ENCODE results near the gene MED1. TPM values are rescaled to one million over a fixed set of nuclear protein-coding genes. Genes with fewer than 3 reads are reported as not detected.
"Not testable (repeated sequence)": the region's sequence is repeated elsewhere in the genome, so short reads cannot be mapped to it uniquely, and the experiment has no call there.

The MED1 gene
- polyA plus RNA-seq, 4 donors, result 4.5 to 27.5 (median 10.0) TPM

- WGBS, 3 donors, result 89 to 96% (median 95%) methylated on average over 4 of the region's 4 CpGs
- DNase-seq; H3K9me3 ChIP-seq (ENCODE audit: control insufficient read depth in 2 of 2, insufficient read depth in 1 of 2, low read depth in 1 of 2, low read length in 1 of 2); H3K27ac ChIP-seq (ENCODE audit: low read depth in 1 of 3, low read length in 2 of 3); H3K4me1 ChIP-seq (ENCODE audit: control insufficient read depth in 3 of 3, insufficient read depth in 2 of 3, low read depth in 1 of 3, low read length in 2 of 3); FAIRE-seq; H3K27me3 ChIP-seq (ENCODE audit: control insufficient read depth in 3 of 3, insufficient read depth in 3 of 3, low read length in 3 of 3); H3K4me3 ChIP-seq (ENCODE audit: low read depth in 1 of 3, low read length in 3 of 3): not testable (repeated sequence)
- peaks cover 0 to 13% (median 0%) of the 10 kb centered on the region in 3 donors for H3K36me3 ChIP-seq (ENCODE audit: control insufficient read depth in 3 of 3, insufficient read depth in 2 of 3, low read depth in 1 of 3, low read length in 3 of 3)
Measured at GRCh38 chr17:39367805-39368204, 83.3 kb downstream of the MED1 start.

GRCh38 chr17:39365872-39366271 is 85.2 kb downstream of the MED1 start:
- no peaks in the 10 kb centered on the region for H3K27me3 ChIP-seq (ENCODE audit: control insufficient read depth in 3 of 3, insufficient read depth in 3 of 3, low read length in 3 of 3)
- no peak overlapping the region for H3K4me3 ChIP-seq (ENCODE audit: low read depth in 1 of 3, low read length in 3 of 3)
- FAIRE-seq (no peak), DNase-seq (no peak)
- H3K27ac ChIP-seq (ENCODE audit: low read depth in 1 of 3, low read length in 2 of 3), result no peak overlapping the region
- H3K9me3 ChIP-seq (ENCODE audit: control insufficient read depth in 2 of 2, insufficient read depth in 1 of 2, low read depth in 1 of 2, low read length in 1 of 2), result no peaks in the 10 kb centered on the region
- WGBS, 3 donors, result 66 to 90% (median 81%) methylated on average over 5 of the region's 5 CpGs
- H3K36me3 ChIP-seq (ENCODE audit: control insufficient read depth in 3 of 3, insufficient read depth in 2 of 3, low read depth in 1 of 3, low read length in 3 of 3), result peaks cover 0 to 12% (median 0%) of the 10 kb centered on the region in 3 donors
- H3K4me1 ChIP-seq (ENCODE audit: control insufficient read depth in 3 of 3, insufficient read depth in 2 of 3, low read depth in 1 of 3, low read length in 2 of 3), result no peaks in the 10 kb centered on the region

GRCh38 chr17:39365242-39365641 is 85.8 kb downstream of the MED1 start:
- Histone ChIP-seq H3K36me3 (ENCODE audit: control insufficient read depth in 3 of 3, insufficient read depth in 2 of 3, low read depth in 1 of 3, low read length in 3 of 3) (peaks cover 0 to 9% (median 0%) of the 10 kb centered on the region in 3 donors), H3K27me3 (ENCODE audit: control insufficient read depth in 3 of 3, insufficient read depth in 3 of 3, low read length in 3 of 3) (no peaks in the 10 kb centered on the region), H3K9me3 (ENCODE audit: control insufficient read depth in 2 of 2, insufficient read depth in 1 of 2, low read depth in 1 of 2, low read length in 1 of 2) (no peaks in the 10 kb centered on the region), H3K27ac (ENCODE audit: low read depth in 1 of 3, low read length in 2 of 3) (no peak overlapping the region), H3K4me1 (ENCODE audit: control insufficient read depth in 3 of 3, insufficient read depth in 2 of 3, low read depth in 1 of 3, low read length in 2 of 3) (no peaks in the 10 kb centered on the region), H3K4me3 (ENCODE audit: low read depth in 1 of 3, low read length in 3 of 3) (no peak overlapping the region)
- WGBS, 3 donors, result 66 to 84% (median 81%) methylated on average over 4 of the region's 4 CpGs
- DNase-seq (no peak), FAIRE-seq (no peak)

GRCh38 chr17:39364236-39365025 is 86.6 kb downstream of the MED1 start:
- no peak for FAIRE-seq
- Histone ChIP-seq H3K36me3 (ENCODE audit: control insufficient read depth in 3 of 3, insufficient read depth in 2 of 3, low read depth in 1 of 3, low read length in 3 of 3) (peaks cover 0 to 3% (median 0%) of the 10 kb centered on the region in 3 donors), H3K4me1 (ENCODE audit: control insufficient read depth in 3 of 3, insufficient read depth in 2 of 3, low read depth in 1 of 3, low read length in 2 of 3) (no peaks in the 10 kb centered on the region), H3K4me3 (ENCODE audit: low read depth in 1 of 3, low read length in 3 of 3) (no peak overlapping the region), H3K27ac (ENCODE audit: low read depth in 1 of 3, low read length in 2 of 3) (no peak overlapping the region), H3K27me3 (ENCODE audit: control insufficient read depth in 3 of 3, insufficient read depth in 3 of 3, low read length in 3 of 3) (no peaks in the 10 kb centered on the region), H3K9me3 (ENCODE audit: control insufficient read depth in 2 of 2, insufficient read depth in 1 of 2, low read depth in 1 of 2, low read length in 1 of 2) (no peaks in the 10 kb centered on the region)
- 85 to 89% (median 85%) methylated on average over 8 of the region's 8 CpGs for WGBS, 3 donors
- DNase-seq, result no peak

GRCh38 chr17:39361064-39361463 is 90.0 kb downstream of the MED1 start:
- Histone ChIP-seq H3K36me3 (ENCODE audit: control insufficient read depth in 3 of 3, insufficient read depth in 2 of 3, low read depth in 1 of 3, low read length in 3 of 3) (peaks cover 0 to 3% (median 0%) of the 10 kb centered on the region in 3 donors), H3K27me3 (ENCODE audit: control insufficient read depth in 3 of 3, insufficient read depth in 3 of 3, low read length in 3 of 3) (no peaks in the 10 kb centered on the region), H3K4me3 (ENCODE audit: low read depth in 1 of 3, low read length in 3 of 3) (no peak overlapping the region), H3K9me3 (ENCODE audit: control insufficient read depth in 2 of 2, insufficient read depth in 1 of 2, low read depth in 1 of 2, low read length in 1 of 2) (no peaks in the 10 kb centered on the region), H3K27ac (ENCODE audit: low read depth in 1 of 3, low read length in 2 of 3) (no peak overlapping the region), H3K4me1 (ENCODE audit: control insufficient read depth in 3 of 3, insufficient read depth in 2 of 3, low read depth in 1 of 3, low read length in 2 of 3) (peaks cover 0 to 5% (median 0%) of the 10 kb centered on the region in 3 donors)
- DNase-seq (no peak), FAIRE-seq (no peak)
- WGBS, 3 donors, result 79 to 87% (median 84%) methylated on average over 1 of the region's 1 CpG

- WGBS, 3 donors, result 83 to 96% (median 89%) methylated on average over 3 of the region's 3 CpGs
- FAIRE-seq (no peak), DNase-seq (no peak)
- Histone ChIP-seq H3K36me3 (ENCODE audit: control insufficient read depth in 3 of 3, insufficient read depth in 2 of 3, low read depth in 1 of 3, low read length in 3 of 3) (peaks cover 0 to 5% (median 0%) of the 10 kb centered on the region in 3 donors), H3K4me1 (ENCODE audit: control insufficient read depth in 3 of 3, insufficient read depth in 2 of 3, low read depth in 1 of 3, low read length in 2 of 3) (peaks cover 0 to 5% (median 0%) of the 10 kb centered on the region in 3 donors), H3K4me3 (ENCODE audit: low read depth in 1 of 3, low read length in 3 of 3) (no peak overlapping the region), H3K27ac (ENCODE audit: low read depth in 1 of 3, low read length in 2 of 3) (no peak overlapping the region), H3K9me3 (ENCODE audit: control insufficient read depth in 2 of 2, insufficient read depth in 1 of 2, low read depth in 1 of 2, low read length in 1 of 2) (no peaks in the 10 kb centered on the region), H3K27me3 (ENCODE audit: control insufficient read depth in 3 of 3, insufficient read depth in 3 of 3, low read length in 3 of 3) (no peaks in the 10 kb centered on the region)
Measured at GRCh38 chr17:39360537-39360936, 90.5 kb downstream of the MED1 start.

- 96 to 100% (median 97%) methylated on average over 1 of the region's 1 CpG for WGBS, 3 donors
- H3K27ac ChIP-seq (ENCODE audit: low read depth in 1 of 3, low read length in 2 of 3), result no peak overlapping the region
- H3K9me3 ChIP-seq (ENCODE audit: control insufficient read depth in 2 of 2, insufficient read depth in 1 of 2, low read depth in 1 of 2, low read length in 1 of 2), result no peaks in the 10 kb centered on the region
- H3K27me3 ChIP-seq (ENCODE audit: control insufficient read depth in 3 of 3, insufficient read depth in 3 of 3, low read length in 3 of 3), result no peaks in the 10 kb centered on the region
- peaks cover 0 to 5% (median 0%) of the 10 kb centered on the region in 3 donors for H3K36me3 ChIP-seq (ENCODE audit: control insufficient read depth in 3 of 3, insufficient read depth in 2 of 3, low read depth in 1 of 3, low read length in 3 of 3)
- DNase-seq (no peak), FAIRE-seq (no peak)
- H3K4me3 ChIP-seq (ENCODE audit: low read depth in 1 of 3, low read length in 3 of 3), result no peak overlapping the region
- peaks cover 0 to 5% (median 0%) of the 10 kb centered on the region in 3 donors for H3K4me1 ChIP-seq (ENCODE audit: control insufficient read depth in 3 of 3, insufficient read depth in 2 of 3, low read depth in 1 of 3, low read length in 2 of 3)
Measured at GRCh38 chr17:39359994-39360393, 91.1 kb downstream of the MED1 start.

GRCh38 chr17:39357986-39358385 is 93.1 kb downstream of the MED1 start:
- H3K4me3 ChIP-seq (ENCODE audit: low read depth in 1 of 3, low read length in 3 of 3), result no peak overlapping the region
- H3K27ac ChIP-seq (ENCODE audit: low read depth in 1 of 3, low read length in 2 of 3), result peak overlapping the region; percentile 59 to 72 (median 61)
- H3K9me3 ChIP-seq (ENCODE audit: control insufficient read depth in 2 of 2, insufficient read depth in 1 of 2, low read depth in 1 of 2, low read length in 1 of 2), result no peaks in the 10 kb centered on the region
- peak; percentile 84 to 94 for DNase-seq
- H3K4me1 ChIP-seq (ENCODE audit: control insufficient read depth in 3 of 3, insufficient read depth in 2 of 3, low read depth in 1 of 3, low read length in 2 of 3), result peaks cover 0 to 5% (median 0%) of the 10 kb centered on the region in 3 donors
- H3K27me3 ChIP-seq (ENCODE audit: control insufficient read depth in 3 of 3, insufficient read depth in 3 of 3, low read length in 3 of 3), result no peaks in the 10 kb centered on the region
- H3K36me3 ChIP-seq (ENCODE audit: control insufficient read depth in 3 of 3, insufficient read depth in 2 of 3, low read depth in 1 of 3, low read length in 3 of 3), result peaks cover 0 to 5% (median 0%) of the 10 kb centered on the region in 3 donors
- WGBS, 3 donors, result 15 to 54% (median 42%) methylated on average over 3 of the region's 3 CpGs
- no peak for FAIRE-seq
